Measurements from ENCODE around the gene INPP4B. TPM values are rescaled to one million over a fixed set of nuclear protein-coding genes. Genes with fewer than 3 reads are reported as not detected.

INPP4B gene
- total and polyA plus RNA-seq, 9 donors, result 1.7 to 14.7 (median 10.7) TPM

DNA sequence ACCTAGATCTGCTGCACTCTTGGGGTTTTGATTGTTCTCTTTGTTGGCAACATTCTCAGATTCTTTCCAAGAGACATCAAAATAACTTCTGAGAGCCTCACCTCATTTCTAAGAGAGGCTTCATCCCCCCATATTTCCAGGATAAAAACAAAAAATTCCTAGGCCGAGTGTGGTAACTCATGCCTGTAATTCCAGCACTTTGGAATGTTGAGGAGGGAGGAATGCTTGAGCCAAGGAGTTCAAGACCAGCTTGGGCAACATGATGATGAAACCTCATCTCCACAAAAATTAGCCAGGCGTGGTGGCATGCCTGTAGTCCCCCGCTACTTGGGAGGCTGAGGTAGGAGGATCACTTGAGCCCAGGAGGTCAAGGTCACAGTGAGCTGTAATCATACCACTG lies 477.0 kb downstream of the INPP4B start:
- TF ChIP-seq EP300 (IDR thresholded peaks at IDR 0.05) (no peak), CTCF (IDR thresholded peaks at IDR 0.05) (no peak), POLR2A (IDR thresholded peaks at IDR 0.05) (no peak)
- Histone ChIP-seq H3K4me3 (no peak overlapping the region), H3K36me3 (no peaks in the 10 kb centered on the region), H3K27me3 (no peaks in the 10 kb centered on the region), H3K9me3 (no peaks in the 10 kb centered on the region), H3K4me1 (ENCODE audit: insufficient read depth) (no peaks in the 10 kb centered on the region), H3K27ac (no peak overlapping the region)
- no peak for DNase-seq
- intact Hi-C loops (cut with DNase I), result no loop called here
- 86 to 93% (median 89%) methylated on average over 3 of the region's 3 CpGs for WGBS, 3 donors

DNA sequence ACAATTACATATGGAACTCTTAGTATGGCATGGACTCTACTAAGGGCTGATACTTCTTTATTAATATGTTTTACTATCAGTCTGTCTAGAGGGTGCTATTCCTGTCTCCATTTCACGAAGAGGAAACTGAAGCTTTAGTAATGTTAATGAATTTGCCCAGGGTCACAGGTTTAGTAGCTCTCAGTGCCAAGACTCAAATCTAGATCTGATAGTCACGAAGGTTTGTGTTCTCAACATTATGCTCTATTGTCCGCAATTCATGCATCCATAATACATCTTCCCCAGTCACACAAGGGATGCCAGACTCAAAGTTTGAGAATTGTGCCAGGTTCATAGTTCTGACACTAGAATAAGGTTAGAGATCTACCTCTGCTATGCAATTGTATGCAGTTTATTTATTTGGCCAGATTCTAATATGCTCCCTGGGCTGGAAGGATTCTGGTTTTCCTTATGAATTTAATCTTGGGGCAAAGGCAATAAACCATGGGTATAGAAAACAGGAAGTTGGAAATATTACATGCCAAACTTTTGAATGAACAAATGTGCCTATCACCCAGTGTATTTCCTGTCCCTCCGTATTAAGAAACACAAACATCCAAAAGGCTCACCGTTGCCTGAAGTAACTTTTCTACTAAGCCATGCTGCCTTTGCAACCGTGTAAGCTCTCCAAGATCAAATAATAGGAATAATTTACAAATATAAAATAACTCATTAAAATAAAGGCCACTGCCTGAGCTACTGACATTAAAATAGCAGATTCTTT lies 478.5 kb downstream of the INPP4B start:
- H3K27me3 ChIP-seq, result no peaks in the 10 kb centered on the region
- DNase-seq, result no peak
- WGBS, 3 donors, result 59 to 69% (median 67%) methylated on average over 6 of the region's 6 CpGs
- H3K27ac ChIP-seq, result no peak overlapping the region
- no peaks in the 10 kb centered on the region for H3K36me3 ChIP-seq
- TF ChIP-seq POLR2A (IDR thresholded peaks at IDR 0.05) (no peak), EP300 (IDR thresholded peaks at IDR 0.05) (no peak), CTCF (IDR thresholded peaks at IDR 0.05) (no peak)
- no peaks in the 10 kb centered on the region for H3K9me3 ChIP-seq
- intact Hi-C loops (cut with DNase I), result no loop called here
- no peak overlapping the region for H3K4me3 ChIP-seq
- H3K4me1 ChIP-seq (ENCODE audit: insufficient read depth), result no peaks in the 10 kb centered on the region

- no peaks in the 10 kb centered on the region for H3K36me3 ChIP-seq
- TF ChIP-seq EP300 (IDR thresholded peaks at IDR 0.05), result no peak
- no peak for TF ChIP-seq POLR2A (IDR thresholded peaks at IDR 0.05)
- no peak for TF ChIP-seq CTCF (IDR thresholded peaks at IDR 0.05)
- intact Hi-C loops (cut with DNase I), result no loop called here
- H3K27ac ChIP-seq, result no peak overlapping the region
- no peaks in the 10 kb centered on the region for H3K27me3 ChIP-seq
- no peaks in the 10 kb centered on the region for H3K9me3 ChIP-seq
- no peaks in the 10 kb centered on the region for H3K4me1 ChIP-seq (ENCODE audit: insufficient read depth)
- H3K4me3 ChIP-seq, result no peak overlapping the region
- no peak for DNase-seq
These were observed 479.3 kb downstream of the INPP4B start for GRCh38 chr4:142366769-142367181.

GRCh38 chr4:142365391-142365790 lies 480.7 kb downstream of the INPP4B start:
- Histone ChIP-seq H3K4me3 (no peak overlapping the region), H3K36me3 (no peaks in the 10 kb centered on the region), H3K4me1 (ENCODE audit: insufficient read depth) (no peaks in the 10 kb centered on the region), H3K9me3 (no peaks in the 10 kb centered on the region), H3K27me3 (no peaks in the 10 kb centered on the region), H3K27ac (no peak overlapping the region)
- DNase-seq, result no peak
- intact Hi-C loops (cut with DNase I), result no loop called here
- no peak for TF ChIP-seq CTCF (IDR thresholded peaks at IDR 0.05)
- no peak for TF ChIP-seq EP300 (IDR thresholded peaks at IDR 0.05)
- TF ChIP-seq POLR2A (IDR thresholded peaks at IDR 0.05), result no peak
- WGBS, 3 donors, result 39 to 51% (median 43%) methylated on average over 1 of the region's 1 CpG

Data from ovary (tissue), 9 donors.